Rectal smooth muscle tissue (tissue), 1 donor: Measurements from ENCODE around the gene ZNF554.
"Not testable (repeated sequence)": the region's sequence is repeated elsewhere in the genome, so short reads cannot be mapped to it uniquely, and the experiment has no call there.

ENCODE experiments used
- H3K27ac ChIP-seq: one replicate; pipeline ENCODE4 v1.7.0; 2013; ENCODE audit warnings: low read depth, low read length, inconsistent platforms
- H3K27me3 ChIP-seq: one replicate; pipeline ENCODE4 v1.7.0; 2013; ENCODE audit warnings: low read length; ENCODE audit not compliant: control insufficient read depth, insufficient read depth
- H3K36me3 ChIP-seq: one replicate; pipeline ENCODE4 v1.7.0; 2013; ENCODE audit warnings: low read length; ENCODE audit not compliant: control insufficient read depth, insufficient read depth
- H3K4me1 ChIP-seq: one replicate; pipeline ENCODE4 v1.7.0; 2013; ENCODE audit warnings: low read length; ENCODE audit not compliant: control insufficient read depth, insufficient read depth
- H3K4me3 ChIP-seq: one replicate; pipeline ENCODE4 v1.7.0; 2013; ENCODE audit warnings: low read length
- H3K9ac ChIP-seq: one replicate; pipeline ENCODE4 v1.7.0; 2013; ENCODE audit warnings: low read length

The ZNF554 gene

GRCh38 chr19:2813235-2814160 is 6.2 kb upstream of the ZNF554 start:
- H3K4me1 ChIP-seq = no peaks in the 10 kb centered on the region
- peaks cover 8% of the 10 kb centered on the region for H3K36me3 ChIP-seq
- H3K4me3 ChIP-seq = no peak overlapping the region
- H3K27me3 ChIP-seq = no peaks in the 10 kb centered on the region
- no peak overlapping the region for H3K9ac ChIP-seq
- no peak overlapping the region for H3K27ac ChIP-seq

GRCh38 chr19:2814426-2814825 is 5.2 kb upstream of the ZNF554 start:
- no peaks in the 10 kb centered on the region for H3K4me1 ChIP-seq
- H3K36me3 ChIP-seq = peaks cover 2% of the 10 kb centered on the region
- H3K9ac ChIP-seq = no peak overlapping the region
- H3K4me3 ChIP-seq = no peak overlapping the region
- no peaks in the 10 kb centered on the region for H3K27me3 ChIP-seq
- no peak overlapping the region for H3K27ac ChIP-seq

GRCh38 chr19:2815191-2815614 is 4.5 kb upstream of the ZNF554 start:
- Histone ChIP-seq H3K4me3 (no peak overlapping the region), H3K27ac (no peak overlapping the region), H3K27me3 (no peaks in the 10 kb centered on the region), H3K9ac (no peak overlapping the region), H3K36me3 (no peaks in the 10 kb centered on the region), H3K4me1 (no peaks in the 10 kb centered on the region)

GRCh38 chr19:2815923-2816322 is 3.7 kb upstream of the ZNF554 start:
- Histone ChIP-seq H3K27me3 (no peaks in the 10 kb centered on the region), H3K4me3 (no peak overlapping the region), H3K9ac (no peak overlapping the region), H3K27ac (no peak overlapping the region), H3K36me3 (no peaks in the 10 kb centered on the region), H3K4me1 (no peaks in the 10 kb centered on the region)

- H3K27me3 ChIP-seq = no peaks in the 10 kb centered on the region
- H3K4me1 ChIP-seq = no peaks in the 10 kb centered on the region
Measured at GRCh38 chr19:2816641-2817040, 3.0 kb upstream of the ZNF554 start.

GRCh38 chr19:2817237-2817829 is 2.3 kb upstream of the ZNF554 start:
- H3K4me3 ChIP-seq, H3K36me3 ChIP-seq, H3K27ac ChIP-seq, H3K4me1 ChIP-seq, H3K27me3 ChIP-seq, H3K9ac ChIP-seq: not testable (repeated sequence)

More at GRCh38 chr19:2816641-2817040, 3.0 kb upstream of the ZNF554 start:
- H3K4me3 ChIP-seq = no peak overlapping the region
- H3K27ac ChIP-seq = no peak overlapping the region
- H3K36me3 ChIP-seq = no peaks in the 10 kb centered on the region
- H3K9ac ChIP-seq = no peak overlapping the region

- Histone ChIP-seq H3K27me3 (no peaks in the 10 kb centered on the region), H3K4me3 (peak overlapping the region; percentile 75), H3K4me1 (no peaks in the 10 kb centered on the region), H3K36me3 (no peaks in the 10 kb centered on the region), H3K27ac (no peak overlapping the region), H3K9ac (no peak overlapping the region)
Measured at GRCh38 chr19:2820112-2820702, 539 bp downstream of the ZNF554 start.

GRCh38 chr19:2822846-2823245 is 3.2 kb downstream of the ZNF554 start:
- no peak overlapping the region for H3K27ac ChIP-seq
- no peak overlapping the region for H3K4me3 ChIP-seq
- H3K4me1 ChIP-seq = no peaks in the 10 kb centered on the region
- H3K36me3 ChIP-seq = no peaks in the 10 kb centered on the region
- H3K9ac ChIP-seq = no peak overlapping the region
- no peaks in the 10 kb centered on the region for H3K27me3 ChIP-seq

GRCh38 chr19:2823646-2824045 is 4.0 kb downstream of the ZNF554 start:
- Histone ChIP-seq H3K36me3 (no peaks in the 10 kb centered on the region), H3K4me3 (no peak overlapping the region), H3K4me1 (no peaks in the 10 kb centered on the region), H3K9ac (no peak overlapping the region), H3K27me3 (no peaks in the 10 kb centered on the region), H3K27ac (no peak overlapping the region)

- no peak overlapping the region for H3K4me3 ChIP-seq
- no peaks in the 10 kb centered on the region for H3K4me1 ChIP-seq
- no peak overlapping the region for H3K9ac ChIP-seq
- no peaks in the 10 kb centered on the region for H3K27me3 ChIP-seq
- no peaks in the 10 kb centered on the region for H3K36me3 ChIP-seq
- no peak overlapping the region for H3K27ac ChIP-seq
Measured at GRCh38 chr19:2824129-2824528, 4.5 kb downstream of the ZNF554 start.

- Histone ChIP-seq H3K27me3 (no peaks in the 10 kb centered on the region), H3K36me3 (peaks cover under 1% of the 10 kb centered on the region), H3K9ac (no peak overlapping the region), H3K27ac (no peak overlapping the region), H3K4me3 (no peak overlapping the region), H3K4me1 (no peaks in the 10 kb centered on the region)
Measured at GRCh38 chr19:2827022-2827421, 7.4 kb downstream of the ZNF554 start.

GRCh38 chr19:2827840-2828489 is 8.3 kb downstream of the ZNF554 start:
- Histone ChIP-seq H3K9ac (no peak overlapping the region), H3K4me1 (no peaks in the 10 kb centered on the region), H3K4me3 (no peak overlapping the region), H3K27me3 (no peaks in the 10 kb centered on the region), H3K36me3 (peaks cover 10% of the 10 kb centered on the region), H3K27ac (no peak overlapping the region)
